A673 (cell line): ENCODE data around the gene BRD9. TPM values are rescaled to one million over a fixed set of nuclear protein-coding genes. Genes with fewer than 3 reads are reported as not detected.
"Not testable (repeated sequence)": the region's sequence is repeated elsewhere in the genome, so short reads cannot be mapped to it uniquely, and the experiment has no call there.

ENCODE experiments used
- BruUV-seq: library from RNA; stranded (reverse); fragments of 400-500 nt; replicated peaks from 2 replicates; lab custom pipeline; 2021; lab: Mats Ljungman, UMichigan
- CTCF ChIA-PET: fragments of 300-600 bp; sonication (Branson Sonifier 250); formaldehyde crosslinking; loops from one replicate; lab custom pipeline; 2022; ENCODE audit warnings: antibody characterized with exemption; lab: Charles Lee
- POLR2A ChIA-PET: fragments of 300-600 bp; sonication (Branson Sonifier 250); formaldehyde crosslinking; loops from one replicate; lab custom pipeline; 2022; ENCODE audit warnings: antibody characterized with exemption; ENCODE audit not compliant: low non-redundant PET; lab: Charles Lee
- DNase-seq: peaks from one replicate; pipeline ENCODE4 v3.0.0-alpha.2; 2015; ENCODE audit warnings: low spot score
- H3K27ac ChIP-seq: fragments of 200-600 bp; sonication (generic); 2 replicates; pipeline ENCODE4 v1.5.1; 2016; ENCODE audit warnings: mixed run types, low read depth, mild to moderate bottlenecking, mixed read lengths, antibody characterized with exemption, low read length; ENCODE audit not compliant: poor library complexity, severe bottlenecking
- H3K27me3 ChIP-seq: fragments of 200-600 bp; sonication (generic); replicated peaks from 2 replicates; pipeline ENCODE4 v1.6.1; 2017; ENCODE audit warnings: mixed run types, low read depth, mild to moderate bottlenecking, mixed read lengths, antibody characterized with exemption, low read length; ENCODE audit not compliant: insufficient read depth, poor library complexity
- H3K36me3 ChIP-seq: fragments of 200-600 bp; sonication (generic); 2 replicates; pipeline ENCODE4 v1.6.1; 2016; ENCODE audit warnings: mixed run types, mild to moderate bottlenecking, mixed read lengths, antibody characterized with exemption, low read length; ENCODE audit not compliant: insufficient read depth, poor library complexity, severe bottlenecking
- H3K4me1 ChIP-seq: fragments of 200-600 bp; sonication (generic); 2 replicates; pipeline ENCODE4 v1.6.1; 2017; ENCODE audit warnings: mixed run types, mild to moderate bottlenecking, mixed read lengths, antibody characterized with exemption, low read length; ENCODE audit not compliant: insufficient read depth, poor library complexity, severe bottlenecking
- H3K4me3 ChIP-seq: fragments of 200-600 bp; sonication (generic); 2 replicates; pipeline ENCODE4 v1.5.1; 2016; ENCODE audit warnings: low read depth, mixed run types, mild to moderate bottlenecking, mixed read lengths, low read length; ENCODE audit not compliant: poor library complexity, severe bottlenecking
- H3K9me3 ChIP-seq: fragments of 200-600 bp; sonication (generic); 2 replicates; pipeline ENCODE4 v1.6.1; 2016; ENCODE audit warnings: mixed run types, low read depth, mild to moderate bottlenecking, mixed read lengths, antibody characterized with exemption, low read length; ENCODE audit not compliant: poor library complexity, severe bottlenecking
- intact Hi-C: fragments of 100-400 bp; cut with micrococcal nuclease; formaldehyde crosslinking; loops from one replicate; pipeline ENCODE4 v1.10.0; 2022; ENCODE audit not compliant: unreplicated experiment
- total RNA-seq: library from RNA; stranded (reverse); gene quantifications from 2 replicates; pipeline ENCODE4 v1.2.3, GENCODE V29; 2021

Gene BRD9
- total RNA-seq, 1 experiment from 2014 or later: 73.7 TPM

DNA sequence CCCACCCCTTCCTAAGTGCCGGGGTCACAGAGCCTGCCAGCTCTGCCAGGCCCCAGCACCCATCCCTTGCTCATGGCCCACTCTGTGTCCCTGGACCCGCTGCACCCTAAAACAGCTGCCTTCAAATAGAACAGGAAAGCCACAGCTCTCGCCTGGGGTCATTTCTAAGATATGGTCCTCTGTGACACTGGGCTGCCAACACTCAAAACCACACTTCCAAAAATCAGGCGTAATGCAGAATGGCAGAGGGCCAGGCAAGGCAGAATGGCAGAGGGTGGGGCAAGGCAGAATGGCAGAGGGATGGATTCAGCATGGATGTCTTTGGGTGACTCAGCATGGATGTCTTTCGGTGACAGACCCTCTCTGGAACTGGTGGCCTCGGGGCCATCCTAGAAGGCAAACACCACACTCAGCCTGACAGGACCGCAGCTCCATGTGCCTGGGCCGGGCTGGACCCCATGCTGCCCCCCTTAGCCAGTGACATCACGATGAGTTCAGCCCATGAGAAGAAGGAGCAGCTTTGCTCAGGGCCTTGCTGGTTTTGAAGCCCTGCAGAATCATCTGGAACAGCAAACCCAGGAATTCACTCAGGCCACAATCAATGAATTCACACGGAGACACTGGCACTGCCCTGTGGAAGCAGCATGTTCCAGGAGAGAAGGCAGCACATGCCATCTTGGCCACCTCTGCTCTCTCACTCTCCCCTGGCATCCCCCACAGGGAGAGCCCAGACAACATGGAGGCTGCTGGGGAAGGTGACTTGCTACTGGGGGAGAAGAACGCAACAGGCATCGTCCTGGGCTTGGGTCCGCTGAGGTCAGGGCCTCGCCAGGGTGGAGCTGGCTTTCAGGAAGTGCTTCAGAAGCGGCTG is 50.8 kb downstream of the BRD9 start:
- H3K27me3 ChIP-seq, CTCF ChIA-PET, DNase-seq, H3K9me3 ChIP-seq, intact Hi-C loops, H3K36me3 ChIP-seq, H3K4me1 ChIP-seq, H3K4me3 ChIP-seq, BruUV-seq, POLR2A ChIA-PET, H3K27ac ChIP-seq: not testable (repeated sequence)

DNA sequence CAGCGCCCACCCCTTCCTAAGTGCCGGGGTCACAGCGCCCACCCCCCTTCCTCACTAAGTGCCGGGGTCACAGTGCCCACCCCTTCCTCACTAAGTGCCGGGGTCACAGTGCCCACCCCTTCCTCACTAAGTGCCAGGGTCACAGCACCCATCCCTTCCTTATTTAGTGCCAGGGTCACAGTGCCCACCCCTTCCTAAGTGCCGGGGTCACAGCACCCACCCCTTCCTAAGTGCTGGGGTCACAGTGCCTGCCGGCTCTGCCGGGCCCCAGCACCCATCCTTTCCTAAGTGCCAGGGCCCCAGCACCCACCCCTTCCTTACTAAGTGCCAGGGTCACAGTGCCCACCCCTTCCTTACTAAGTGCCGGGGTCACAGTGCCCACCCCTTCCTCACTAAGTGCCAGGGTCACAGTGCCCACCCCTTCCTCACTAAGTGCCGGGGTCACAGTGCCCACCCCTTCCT is 51.6 kb downstream of the BRD9 start:
- H3K36me3 ChIP-seq, H3K4me3 ChIP-seq, POLR2A ChIA-PET, H3K27ac ChIP-seq, H3K9me3 ChIP-seq, intact Hi-C loops, H3K27me3 ChIP-seq, H3K4me1 ChIP-seq, BruUV-seq, CTCF ChIA-PET, DNase-seq: not testable (repeated sequence)

- not testable (repeated sequence) for BruUV-seq
Observed at GRCh38 chr5:840118-840973, 52.3 kb downstream of the BRD9 start.

DNA sequence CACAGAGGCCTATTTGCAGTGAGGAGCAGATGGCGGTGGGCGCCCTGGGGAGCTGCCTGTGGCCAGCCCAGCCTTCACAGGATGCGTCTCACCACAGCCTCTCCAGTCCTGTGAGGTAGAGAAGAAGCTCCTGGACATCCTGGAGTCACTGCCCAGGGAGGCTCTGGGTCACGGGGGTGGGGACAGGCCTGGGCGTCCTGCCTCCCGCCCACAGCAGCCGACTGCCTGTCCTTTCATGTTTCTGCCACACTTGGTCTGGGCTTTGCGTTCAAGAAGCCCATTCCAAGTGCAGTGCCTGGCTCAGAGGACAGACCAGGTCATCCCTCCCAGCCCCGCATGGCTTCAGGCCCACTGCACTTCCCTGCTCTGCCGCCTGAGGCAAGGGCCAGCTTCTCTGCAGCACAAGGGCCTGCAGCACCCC is 54.2 kb downstream of the BRD9 start:
- DNase-seq, H3K4me3 ChIP-seq, POLR2A ChIA-PET, H3K27ac ChIP-seq, H3K27me3 ChIP-seq, CTCF ChIA-PET, intact Hi-C loops, H3K4me1 ChIP-seq, BruUV-seq, H3K9me3 ChIP-seq, H3K36me3 ChIP-seq: not testable (repeated sequence)

More at GRCh38 chr5:840118-840973, 52.3 kb downstream of the BRD9 start:
- H3K9me3 ChIP-seq, H3K4me1 ChIP-seq, CTCF ChIA-PET, H3K27me3 ChIP-seq, intact Hi-C loops, POLR2A ChIA-PET, H3K36me3 ChIP-seq, DNase-seq, H3K27ac ChIP-seq, H3K4me3 ChIP-seq: not testable (repeated sequence)

GRCh38 chr5:837621-838121 is 54.9 kb downstream of the BRD9 start:
- not testable (repeated sequence) for H3K4me3 ChIP-seq, DNase-seq

DNA sequence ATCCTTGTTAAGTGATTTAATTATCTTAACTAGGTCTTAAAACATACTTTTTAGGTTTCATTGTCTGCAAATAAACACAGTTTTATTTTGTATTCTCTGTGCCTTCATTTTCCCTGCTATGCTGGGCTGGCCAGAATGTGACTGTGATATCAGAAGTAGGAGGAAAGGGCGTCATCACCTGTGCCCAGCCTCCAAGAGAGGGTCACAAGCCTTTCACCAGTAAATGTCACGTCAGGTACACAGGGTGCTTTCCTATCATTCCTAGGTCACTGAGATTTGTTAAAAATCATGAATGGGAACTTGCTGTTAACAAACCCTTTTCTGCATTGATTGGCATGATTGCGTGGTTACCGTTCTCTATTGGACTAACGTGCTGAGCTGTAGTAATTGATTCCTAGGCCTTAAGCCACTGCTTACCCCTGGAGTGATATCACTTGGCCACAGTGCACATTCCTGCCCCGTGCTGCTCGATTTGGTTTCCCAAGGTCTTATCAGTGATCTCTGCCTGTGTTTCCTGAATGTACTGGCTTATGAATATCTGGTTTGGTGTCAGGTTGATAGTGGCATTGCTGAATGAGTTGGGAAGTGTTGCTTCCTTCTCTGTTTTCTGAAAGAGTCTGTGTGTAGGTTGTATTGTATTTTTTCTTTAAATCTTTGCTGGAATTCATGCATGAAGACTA is 56.5 kb downstream of the BRD9 start:
- H3K27me3 ChIP-seq, intact Hi-C loops, CTCF ChIA-PET, H3K4me3 ChIP-seq, BruUV-seq, H3K27ac ChIP-seq, POLR2A ChIA-PET, DNase-seq, H3K9me3 ChIP-seq, H3K36me3 ChIP-seq, H3K4me1 ChIP-seq: not testable (repeated sequence)

More at GRCh38 chr5:837621-838121, 54.9 kb downstream of the BRD9 start:
- H3K9me3 ChIP-seq, H3K4me1 ChIP-seq, CTCF ChIA-PET, POLR2A ChIA-PET, BruUV-seq, intact Hi-C loops, H3K36me3 ChIP-seq, H3K27ac ChIP-seq, H3K27me3 ChIP-seq: not testable (repeated sequence)

DNA sequence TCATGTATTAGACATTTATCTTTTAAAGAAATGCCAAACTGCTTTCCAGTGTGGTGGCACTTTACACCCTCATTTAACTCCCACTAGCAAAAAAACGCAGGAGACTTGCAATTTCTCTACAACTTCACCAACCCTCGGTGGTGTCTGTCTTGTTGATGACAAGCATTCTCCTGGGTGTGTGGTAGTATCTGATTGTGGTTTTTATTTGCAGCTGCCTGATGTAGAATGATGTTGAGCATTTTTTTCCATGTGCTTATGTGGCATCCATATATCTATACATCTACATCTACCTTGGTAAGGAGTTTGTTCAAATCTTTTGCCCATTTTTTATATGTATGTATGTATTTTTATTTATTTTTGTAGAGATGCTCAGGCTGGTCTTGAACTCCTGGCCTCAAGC is 58.6 kb downstream of the BRD9 start:
- H3K27me3 ChIP-seq, BruUV-seq, POLR2A ChIA-PET, H3K4me3 ChIP-seq, DNase-seq, CTCF ChIA-PET, H3K4me1 ChIP-seq, intact Hi-C loops, H3K36me3 ChIP-seq, H3K9me3 ChIP-seq, H3K27ac ChIP-seq: not testable (repeated sequence)
